Spleen (tissue), 11 donors: ENCODE data around the gene PRX. TPM values are rescaled to one million over a fixed set of nuclear protein-coding genes. Genes with fewer than 3 reads are reported as not detected.
A peak's percentile ranks its signal among the peaks of the same experiment; 100 is the strongest.

Source experiments
- DNase-seq: peaks from one replicate; pipeline ENCODE4 v3.0.0-alpha.2; 2020
- H3K27ac ChIP-seq, 8 donors: fragments of 200-600 bp; sonication (generic) in 7 of 8; 1 replicate in 4 of 8; 2 replicates in 4 of 8; pipeline versions ENCODE4 v1.5.0 to v1.8.0; 2016 to 2021; ENCODE audit warnings: inconsistent platforms in 4 of 8, mild to moderate bottlenecking in 4 of 8, moderate library complexity in 1 of 8
- H3K27me3 ChIP-seq, 7 donors: fragments of 200-600 bp; sonication (generic) in 6 of 7; replicated peaks in 1 of 7; 1 replicate in 4 of 7; 2 replicates in 3 of 7; pipeline versions ENCODE4 v1.5.0 to v1.8.0; 2016 to 2021; ENCODE audit warnings: inconsistent platforms in 3 of 7, mild to moderate bottlenecking in 1 of 7
- H3K36me3 ChIP-seq, 6 donors: fragments of 200-600 bp; sonication (generic) in 5 of 6; 1 replicate in 4 of 6; 2 replicates in 2 of 6; pipeline versions ENCODE4 v1.5.0 to v1.8.0; 2016 to 2021; ENCODE audit warnings: inconsistent platforms in 2 of 6
- H3K4me1 ChIP-seq, 6 donors: fragments of 200-600 bp; sonication (generic) in 5 of 6; 1 replicate in 3 of 6; 2 replicates in 3 of 6; pipeline versions ENCODE4 v1.5.0 to v1.8.0; 2016 to 2021; ENCODE audit warnings: inconsistent platforms in 3 of 6
- H3K4me3 ChIP-seq, 8 donors: fragments of 200-600 bp; sonication (generic) in 7 of 8; 1 replicate in 4 of 8; 2 replicates in 4 of 8; pipeline versions ENCODE4 v1.5.0 to v1.8.0; 2016 to 2021; ENCODE audit warnings: inconsistent platforms in 4 of 8, mild to moderate bottlenecking in 4 of 8, moderate library complexity in 2 of 8
- H3K9me3 ChIP-seq, 8 donors: fragments of 200-600 bp; sonication (generic) in 7 of 8; 1 replicate in 4 of 8; 2 replicates in 4 of 8; pipeline versions ENCODE4 v1.5.0 to v1.8.0; 2016 to 2021; ENCODE audit warnings: inconsistent platforms in 4 of 8
- POLR2A ChIP-seq, 3 donors: fragments of 450-650 bp; IDR thresholded peaks; one replicate each; pipeline ENCODE4 v1.5.1; 2017; ENCODE audit warnings: antibody characterized with exemption in 3 of 3, mild to moderate bottlenecking in 1 of 3
- POLR2AphosphoS5 ChIP-seq, 3 donors: sonication (generic); formaldehyde crosslinking; IDR thresholded peaks; one replicate each; pipeline ENCODE4 v1.5.1; 2017; ENCODE audit warnings: antibody characterized with exemption in 3 of 3
- WGBS, 5 donors: extraction: QIAGEN DNeasy Blood & Tissue Kit in 3 of 5; methylation state at CpG; one replicate each; pipeline versions ENCODE4 v1.1.5 to v1.1.7; 2013 to 2018; 5-methylcytosine and 5-hydroxymethylcytosine counted together
- intact Hi-C: fragments of 100-400 bp; cut with DNase I; formaldehyde crosslinking; loops from one replicate; pipeline ENCODE4 v1.15.0; 2023; ENCODE audit warnings: low total_unique reads
- polyA plus RNA-seq, 3 donors: library from polyadenylated mRNA; stranded (reverse); fragments of 200-250 nt; gene quantifications; one replicate each; pipeline ENCODE4 v1.2.1, GENCODE V29; 2013
- total RNA-seq, 7 donors: library from RNA; depleted of rRNA in 3 of 7; stranded (reverse); fragments of >200 nt in 3 of 7; fragmentation: NEBNext Ultra II Directional in 4 of 7; extraction: Animal tissue kit (Norgen Biotek cat#: 25700) in 4 of 7; gene quantifications; one replicate each; pipeline versions ENCODE4 v1.1.0 to v1.2.1, GENCODE V29; 2016 to 2021
- TF ChIP-seq, protein P1 (sequence below), 11 experiments: fragments of 200-600 bp in 7 of 11; fragments of 450-650 bp in 4 of 11; sonication (generic) in 4 of 11; IDR thresholded peaks in 8 of 11; conservative IDR thresholded peaks in 3 of 11; 1 replicate in 7 of 11; 2 replicates in 4 of 11; pipeline versions ENCODE4 v1.4.0 to v1.8.0; 2016 to 2021; ENCODE audit warnings: antibody characterized with exemption in 11 of 11, inconsistent platforms in 4 of 11, mild to moderate bottlenecking in 1 of 11
- donor health status: healthy with polysubstance abuse.
- donor health status: DM: no; HTN: no; CAD: no; lungs with moderate emphysema.
- donor health status: DM: no; HTN: no; CAD: no.
- donor health status: Bipolar disorder and iron deficiency.
- donor health status: healthy.
- donor health status: DM: no; HTN: no; CAD: no.
- donor health status: DM: yes; HTN: yes; CAD: no.

PRX gene
- total and polyA plus RNA-seq, 10 donors = 0.50 to 3.4 (median 2.1) TPM

DNA sequence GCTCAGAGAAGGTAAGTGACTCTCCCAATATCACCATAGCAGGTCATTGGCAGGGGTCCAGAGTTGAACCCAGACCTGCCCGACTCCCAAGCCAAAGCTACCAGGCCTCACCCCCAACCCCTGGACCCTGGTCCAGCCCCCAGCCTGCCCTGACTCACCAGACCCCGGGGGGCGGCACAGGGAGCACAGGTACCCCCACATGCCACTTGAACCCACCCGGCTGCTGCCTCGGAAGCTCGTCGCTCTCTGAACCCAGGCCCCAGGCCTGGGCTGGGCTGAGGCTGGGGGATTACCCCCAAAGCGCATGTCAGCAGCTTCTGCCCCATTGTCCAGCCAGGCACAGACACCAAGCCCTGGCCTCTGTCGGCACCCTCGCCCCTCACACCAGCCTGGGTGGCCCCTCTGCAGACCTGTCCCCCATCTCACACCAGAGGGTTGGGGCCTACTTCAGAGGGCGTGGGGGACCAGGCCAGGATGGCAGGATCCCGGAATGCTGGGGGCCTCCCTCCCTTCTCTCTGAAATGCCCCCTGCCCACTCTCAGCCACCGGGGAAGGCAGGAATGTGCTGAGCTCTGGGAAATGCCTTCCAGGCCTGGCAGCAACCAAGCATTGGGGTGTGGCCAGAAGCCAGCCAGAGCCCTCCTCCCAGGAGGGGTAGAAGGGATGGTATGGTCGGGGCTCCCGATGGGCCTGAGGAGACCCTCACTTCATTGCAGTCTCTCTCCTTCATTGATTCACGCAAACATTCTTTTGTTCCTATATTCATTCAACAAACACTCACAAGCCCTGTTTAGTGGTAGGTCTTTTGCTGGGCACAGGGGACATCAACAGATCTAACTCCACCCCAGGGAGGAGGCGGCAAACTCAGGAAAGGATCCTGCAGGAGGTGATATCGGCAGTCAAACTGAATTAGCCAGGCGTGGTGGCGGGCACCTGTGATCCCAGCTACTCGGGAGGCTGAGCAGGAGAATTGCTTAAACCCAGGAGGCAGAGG, 1.7 kb upstream of the PRX start:
- H3K4me1 ChIP-seq = peaks cover 15 to 79% (median 47%) of the 10 kb centered on the region in 6 donors
- no peaks in the 10 kb centered on the region for H3K36me3 ChIP-seq
- TF ChIP-seq, protein P1, sequence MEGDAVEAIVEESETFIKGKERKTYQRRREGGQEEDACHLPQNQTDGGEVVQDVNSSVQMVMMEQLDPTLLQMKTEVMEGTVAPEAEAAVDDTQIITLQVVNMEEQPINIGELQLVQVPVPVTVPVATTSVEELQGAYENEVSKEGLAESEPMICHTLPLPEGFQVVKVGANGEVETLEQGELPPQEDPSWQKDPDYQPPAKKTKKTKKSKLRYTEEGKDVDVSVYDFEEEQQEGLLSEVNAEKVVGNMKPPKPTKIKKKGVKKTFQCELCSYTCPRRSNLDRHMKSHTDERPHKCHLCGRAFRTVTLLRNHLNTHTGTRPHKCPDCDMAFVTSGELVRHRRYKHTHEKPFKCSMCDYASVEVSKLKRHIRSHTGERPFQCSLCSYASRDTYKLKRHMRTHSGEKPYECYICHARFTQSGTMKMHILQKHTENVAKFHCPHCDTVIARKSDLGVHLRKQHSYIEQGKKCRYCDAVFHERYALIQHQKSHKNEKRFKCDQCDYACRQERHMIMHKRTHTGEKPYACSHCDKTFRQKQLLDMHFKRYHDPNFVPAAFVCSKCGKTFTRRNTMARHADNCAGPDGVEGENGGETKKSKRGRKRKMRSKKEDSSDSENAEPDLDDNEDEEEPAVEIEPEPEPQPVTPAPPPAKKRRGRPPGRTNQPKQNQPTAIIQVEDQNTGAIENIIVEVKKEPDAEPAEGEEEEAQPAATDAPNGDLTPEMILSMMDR (IDR thresholded peaks at IDR 0.05 in 8 of 11, conservative IDR thresholded peaks at IDR 0.05 in 3 of 11) = no peak
- TF ChIP-seq POLR2AphosphoS5 (IDR thresholded peaks at IDR 0.05) (no peak), POLR2A (IDR thresholded peaks at IDR 0.05) (no peak)
- intact Hi-C loops = no loop called here
- no peak overlapping the region for H3K4me3 ChIP-seq
- H3K9me3 ChIP-seq = no peaks in the 10 kb centered on the region
- H3K27ac ChIP-seq = no peak overlapping the region
- DNase-seq = no peak
- WGBS, 5 donors = 77 to 88% (median 86%) methylated on average over 13 to 21 of the region's 21 CpGs
- peaks cover 0 to 7% (median 0%) of the 10 kb centered on the region in 7 donors for H3K27me3 ChIP-seq

DNA sequence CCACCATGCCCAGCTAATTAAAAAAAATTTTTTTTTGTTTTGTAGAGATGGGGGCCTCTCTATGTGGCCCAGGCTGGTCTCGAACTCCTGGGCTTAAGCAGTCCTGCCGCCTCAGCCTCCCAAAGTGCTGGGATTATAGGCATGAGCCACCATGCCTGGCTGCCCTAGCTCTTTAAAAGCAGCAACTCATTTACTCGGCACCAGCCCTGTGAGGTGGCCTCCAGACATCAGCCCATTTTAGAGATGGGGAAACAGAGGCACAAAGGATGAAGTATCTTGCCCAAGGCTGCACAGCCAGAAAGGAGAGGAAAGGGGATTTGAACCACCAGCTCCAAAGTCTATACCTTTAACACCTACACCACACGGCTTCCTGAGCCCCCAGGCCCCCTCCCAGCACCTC, 312 bp downstream of the PRX start:
- H3K9me3 ChIP-seq = no peaks in the 10 kb centered on the region
- no peak for DNase-seq
- intact Hi-C loops = no loop called here
- H3K27ac ChIP-seq = no peak overlapping the region
- peaks cover 15 to 82% (median 53%) of the 10 kb centered on the region in 6 donors for H3K4me1 ChIP-seq
- peaks cover 0 to 7% (median 0%) of the 10 kb centered on the region in 7 donors for H3K27me3 ChIP-seq
- no peak for TF ChIP-seq POLR2AphosphoS5 (IDR thresholded peaks at IDR 0.05)
- H3K36me3 ChIP-seq = no peaks in the 10 kb centered on the region
- no peak overlapping the region for H3K4me3 ChIP-seq
- 78 to 87% (median 82%) methylated on average over 4 of the region's 4 CpGs for WGBS, 5 donors

DNA sequence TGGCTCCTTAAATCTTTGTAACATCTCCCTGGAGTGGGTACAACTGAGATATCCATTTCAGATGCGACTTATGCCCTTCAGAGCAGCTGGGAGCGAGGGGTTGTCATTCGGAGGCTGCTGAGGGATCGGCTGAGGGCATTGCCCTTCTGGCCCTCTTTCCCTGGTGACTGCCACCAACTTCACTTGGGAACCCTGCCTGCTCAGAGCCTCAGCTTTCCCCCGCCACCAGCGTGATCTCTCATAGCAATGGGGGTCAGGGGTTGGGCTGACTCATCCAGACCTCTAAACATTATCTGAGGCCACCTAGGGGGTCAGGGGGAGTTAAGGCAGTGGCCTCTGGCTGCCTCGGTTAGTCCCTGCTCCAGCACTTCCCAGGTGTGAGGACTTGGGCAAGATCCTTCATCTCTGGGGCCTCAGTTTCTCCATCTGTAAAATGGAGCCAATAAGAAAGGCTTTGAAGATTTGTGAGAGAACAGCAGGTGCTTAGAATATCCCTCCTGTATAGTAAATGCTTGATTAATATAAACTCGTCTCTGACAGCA, 1.1 kb downstream of the PRX start:
- H3K27ac ChIP-seq = peak overlapping the region in 3 of 8 donors; percentile 26 to 62 (median 36)

DNA sequence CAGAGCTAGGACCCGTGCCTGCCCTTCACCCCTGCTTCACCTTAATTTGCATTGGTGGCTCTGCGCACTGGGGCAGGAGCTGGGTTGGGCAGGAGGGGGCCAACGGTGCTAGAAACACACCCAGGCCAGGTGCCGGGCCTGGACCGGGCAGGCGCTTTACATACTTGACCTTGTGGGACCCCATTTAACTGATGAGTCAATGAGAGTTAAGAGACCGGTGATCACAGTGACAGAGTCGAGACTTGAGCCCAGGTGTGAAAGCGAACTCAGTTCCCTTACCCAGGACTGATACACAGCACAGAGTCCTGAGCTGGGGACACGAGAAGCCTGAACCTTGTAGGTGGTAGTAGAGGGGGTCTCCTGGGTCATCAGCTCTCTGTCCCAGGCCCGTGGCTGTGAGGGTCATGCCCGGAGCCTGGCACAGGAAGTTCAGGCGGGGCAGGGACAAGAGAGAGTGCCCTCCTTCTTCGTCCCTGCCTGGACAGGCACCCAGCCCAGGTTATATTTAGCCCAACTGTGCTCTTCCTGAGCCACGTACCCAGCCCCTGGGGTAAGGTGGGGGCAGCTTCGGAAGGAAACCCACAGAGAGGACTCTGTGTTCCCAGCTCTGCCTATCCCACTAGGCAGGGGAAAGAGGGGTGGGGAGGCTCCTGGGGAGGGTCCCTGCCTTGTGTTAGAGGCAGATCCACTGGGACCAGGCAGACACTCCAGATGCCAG, 1.9 kb downstream of the PRX start:
- WGBS, 5 donors = 36 to 52% (median 41%) methylated on average over 14 to 16 of the region's 16 CpGs
- peaks cover 12 to 70% (median 42%) of the 10 kb centered on the region in 6 donors for H3K4me1 ChIP-seq
- H3K9me3 ChIP-seq = no peaks in the 10 kb centered on the region
- H3K27ac ChIP-seq = peak overlapping the region in 4 of 8 donors; percentile 7 to 62 (median 31)
- H3K27me3 ChIP-seq = peaks cover 0 to 7% (median 0%) of the 10 kb centered on the region in 7 donors
- no peak for DNase-seq
- TF ChIP-seq POLR2AphosphoS5 (IDR thresholded peaks at IDR 0.05) = peak; percentile 16 to 39 (median 17)
- TF ChIP-seq, protein P1 (IDR thresholded peaks at IDR 0.05 in 8 of 11, conservative IDR thresholded peaks at IDR 0.05 in 3 of 11) = no peak
- intact Hi-C loops = no loop called here
- H3K4me3 ChIP-seq = no peak overlapping the region
- H3K36me3 ChIP-seq = no peaks in the 10 kb centered on the region

More for the DNA sequence above, 1.1 kb downstream of the PRX start:
- peaks cover 0 to 7% (median 0%) of the 10 kb centered on the region in 7 donors for H3K27me3 ChIP-seq
- WGBS, 5 donors = 68 to 82% (median 78%) methylated on average over 8 of the region's 8 CpGs
- intact Hi-C loops = no loop called here
- no peaks in the 10 kb centered on the region for H3K36me3 ChIP-seq
- peaks cover 15 to 77% (median 49%) of the 10 kb centered on the region in 6 donors for H3K4me1 ChIP-seq
- no peaks in the 10 kb centered on the region for H3K9me3 ChIP-seq
- no peak for TF ChIP-seq POLR2AphosphoS5 (IDR thresholded peaks at IDR 0.05)
- TF ChIP-seq, protein P1 (IDR thresholded peaks at IDR 0.05 in 8 of 11, conservative IDR thresholded peaks at IDR 0.05 in 3 of 11) = no peak
- no peak for TF ChIP-seq POLR2A (IDR thresholded peaks at IDR 0.05)
- no peak overlapping the region for H3K4me3 ChIP-seq
- no peak for DNase-seq
